ENCODE data around the gene ZBTB48.

DNA sequence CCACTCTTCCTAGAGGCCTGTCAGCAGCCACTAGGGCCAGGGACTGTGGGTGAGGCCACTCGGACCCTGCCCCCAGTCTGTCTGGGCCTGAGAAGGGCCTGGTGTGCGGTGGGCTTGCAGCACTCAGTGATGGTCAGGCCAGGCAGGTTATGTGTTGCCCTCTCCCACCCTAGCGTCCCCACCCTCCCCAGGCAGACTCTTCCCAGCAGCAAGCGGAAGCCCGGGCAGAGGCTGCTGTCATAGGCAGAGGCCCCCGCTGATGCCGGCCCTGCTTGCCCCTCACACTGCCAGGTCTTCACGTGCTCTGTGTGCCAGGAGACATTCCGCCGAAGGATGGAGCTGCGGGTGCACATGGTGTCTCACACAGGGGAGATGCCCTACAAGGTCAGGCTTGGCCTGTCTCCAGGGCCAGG is 6.6 kb downstream of the ZBTB48 start:
- TF ChIP-seq YY1 (IDR thresholded peaks at IDR 0.05; ENCODE audit: insufficient read depth, insufficient read length) = no peak
- no peak for TF ChIP-seq ZNF274 (IDR thresholded peaks at IDR 0.05; ENCODE audit: low read depth, low read length)
- TF ChIP-seq SUZ12 (IDR thresholded peaks at IDR 0.05; ENCODE audit: extremely low read depth, insufficient read depth, insufficient read length) = no peak
